SH-SY5Y (cell line): ENCODE measurements around the gene SLC6A3.

ENCODE experiments used
- GATA2 ChIP-seq: IDR thresholded peaks from 2 replicates; pipeline ENCODE4 v1.6.1; 2011; ENCODE audit warnings: mild to moderate bottlenecking, low read depth, low read length
- GATA3 ChIP-seq: IDR thresholded peaks from 2 replicates; pipeline ENCODE4 v1.6.1; 2011; ENCODE audit warnings: low read depth, mild to moderate bottlenecking, low read length, moderate library complexity

GRCh38 chr5:1396293-1396816 lies 48.9 kb downstream of the SLC6A3 start:
- TF ChIP-seq GATA2 (no peak), GATA3 (no peak)
